Measurements from ENCODE around the gene SPAG17. TPM values are rescaled to one million over a fixed set of nuclear protein-coding genes. Genes with fewer than 3 reads are reported as not detected.

Gene SPAG17
- total RNA-seq, 1 experiment from 2014 or later = not detected

DNA sequence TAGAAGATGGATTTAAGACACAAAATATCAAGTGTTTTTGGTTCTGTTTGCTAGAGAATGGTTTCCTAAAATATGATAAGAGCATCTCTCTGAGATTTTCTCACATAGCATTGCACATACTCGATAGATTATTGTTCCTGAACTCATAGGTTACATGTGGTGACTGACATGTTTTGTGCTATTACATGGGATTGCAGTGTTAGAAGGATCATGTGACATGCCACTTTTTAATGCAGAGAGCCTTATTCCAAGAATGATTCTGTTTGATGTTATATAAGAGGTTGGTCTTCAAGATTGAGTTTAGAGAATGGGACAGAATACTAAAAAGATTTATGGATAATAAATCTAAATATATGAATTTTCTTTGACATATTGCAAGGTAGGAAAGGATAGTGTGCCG, 34.4 kb upstream of the SPAG17 start:
- TF ChIP-seq EZH2 (IDR thresholded peaks at IDR 0.05; ENCODE audit: borderline replicate concordance, low read depth, low read length, poor library complexity, severe bottlenecking) = no peak
- TF ChIP-seq, protein P1, sequence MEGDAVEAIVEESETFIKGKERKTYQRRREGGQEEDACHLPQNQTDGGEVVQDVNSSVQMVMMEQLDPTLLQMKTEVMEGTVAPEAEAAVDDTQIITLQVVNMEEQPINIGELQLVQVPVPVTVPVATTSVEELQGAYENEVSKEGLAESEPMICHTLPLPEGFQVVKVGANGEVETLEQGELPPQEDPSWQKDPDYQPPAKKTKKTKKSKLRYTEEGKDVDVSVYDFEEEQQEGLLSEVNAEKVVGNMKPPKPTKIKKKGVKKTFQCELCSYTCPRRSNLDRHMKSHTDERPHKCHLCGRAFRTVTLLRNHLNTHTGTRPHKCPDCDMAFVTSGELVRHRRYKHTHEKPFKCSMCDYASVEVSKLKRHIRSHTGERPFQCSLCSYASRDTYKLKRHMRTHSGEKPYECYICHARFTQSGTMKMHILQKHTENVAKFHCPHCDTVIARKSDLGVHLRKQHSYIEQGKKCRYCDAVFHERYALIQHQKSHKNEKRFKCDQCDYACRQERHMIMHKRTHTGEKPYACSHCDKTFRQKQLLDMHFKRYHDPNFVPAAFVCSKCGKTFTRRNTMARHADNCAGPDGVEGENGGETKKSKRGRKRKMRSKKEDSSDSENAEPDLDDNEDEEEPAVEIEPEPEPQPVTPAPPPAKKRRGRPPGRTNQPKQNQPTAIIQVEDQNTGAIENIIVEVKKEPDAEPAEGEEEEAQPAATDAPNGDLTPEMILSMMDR (conservative IDR thresholded peaks at IDR 0.05; ENCODE audit: low read depth, low read length) = no peak
- Histone ChIP-seq H3K36me3 (ENCODE audit: insufficient read depth, low read length, poor library complexity, severe bottlenecking) (no peaks in the 10 kb centered on the region), H3K9me3 (ENCODE audit: low read depth, low read length, poor library complexity, severe bottlenecking) (no peaks in the 10 kb centered on the region), H3K27ac (ENCODE audit: low read depth, low read length, poor library complexity, severe bottlenecking) (no peak overlapping the region), H3K4me1 (ENCODE audit: insufficient read depth, low read length, poor library complexity, severe bottlenecking) (peaks cover 18% of the 10 kb centered on the region), H3K27me3 (replicated peaks; ENCODE audit: insufficient read depth, low read depth, low read length, poor library complexity) (no peaks in the 10 kb centered on the region), H3K4me3 (ENCODE audit: low read depth, low read length, poor library complexity, severe bottlenecking) (no peak overlapping the region)
- intact Hi-C loops (cut with micrococcal nuclease; ENCODE audit: unreplicated experiment) = no loop called here
- POLR2A ChIA-PET (ENCODE audit: low non-redundant PET) = no interaction called here
- BruUV-seq (replicated peaks) = no TSS peak
- DNase-seq (ENCODE audit: low spot score) = no peak
- CTCF ChIA-PET = no interaction called here

DNA sequence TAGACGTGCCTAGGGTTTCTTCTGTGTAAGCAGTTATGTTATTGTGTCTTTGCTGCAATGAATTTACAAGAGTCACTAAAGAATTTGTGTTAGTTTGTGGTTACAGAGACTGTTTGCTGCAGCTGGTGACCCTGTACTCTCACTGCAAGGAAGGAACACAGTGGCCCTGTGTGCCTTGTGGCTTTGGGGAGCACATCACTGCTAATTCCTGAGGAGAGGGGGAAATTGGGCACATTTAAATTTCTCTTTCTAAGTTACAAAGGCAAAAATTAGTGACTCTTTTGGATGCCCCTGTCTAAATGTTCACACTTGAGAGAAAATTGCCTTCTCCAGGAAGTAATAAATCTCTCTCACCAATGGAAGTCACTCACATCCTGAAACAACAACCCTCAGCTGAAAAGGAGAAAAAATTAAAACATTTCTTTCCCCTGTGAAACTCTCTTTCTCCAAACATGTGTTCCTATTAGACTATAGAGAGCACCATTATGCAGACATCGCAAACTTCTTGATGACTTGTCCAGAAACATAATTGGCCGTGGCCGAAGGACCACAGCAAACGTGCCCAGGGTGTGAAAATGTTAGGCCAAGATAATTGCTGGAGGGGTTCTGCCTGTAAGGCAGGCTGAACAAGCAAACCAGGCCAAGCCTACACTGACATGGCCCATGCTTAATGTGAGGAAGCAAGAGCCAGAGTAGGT, 32.3 kb upstream of the SPAG17 start:
- Histone ChIP-seq H3K4me3 (ENCODE audit: low read depth, low read length, poor library complexity, severe bottlenecking) (no peak overlapping the region), H3K27ac (ENCODE audit: low read depth, low read length, poor library complexity, severe bottlenecking) (no peak overlapping the region), H3K9me3 (ENCODE audit: low read depth, low read length, poor library complexity, severe bottlenecking) (no peaks in the 10 kb centered on the region), H3K36me3 (ENCODE audit: insufficient read depth, low read length, poor library complexity, severe bottlenecking) (no peaks in the 10 kb centered on the region), H3K27me3 (replicated peaks; ENCODE audit: insufficient read depth, low read depth, low read length, poor library complexity) (no peaks in the 10 kb centered on the region), H3K4me1 (ENCODE audit: insufficient read depth, low read length, poor library complexity, severe bottlenecking) (peaks cover 18% of the 10 kb centered on the region)
- POLR2A ChIA-PET (ENCODE audit: low non-redundant PET) = no interaction called here
- intact Hi-C loops (cut with micrococcal nuclease; ENCODE audit: unreplicated experiment) = no loop called here
- DNase-seq (ENCODE audit: low spot score) = peak; percentile 70
- BruUV-seq (replicated peaks) = no TSS peak
- CTCF ChIA-PET = no interaction called here
- TF ChIP-seq, protein P1 (conservative IDR thresholded peaks at IDR 0.05; ENCODE audit: low read depth, low read length) = no peak
- no peak for TF ChIP-seq EZH2 (IDR thresholded peaks at IDR 0.05; ENCODE audit: borderline replicate concordance, low read depth, low read length, poor library complexity, severe bottlenecking)

DNA sequence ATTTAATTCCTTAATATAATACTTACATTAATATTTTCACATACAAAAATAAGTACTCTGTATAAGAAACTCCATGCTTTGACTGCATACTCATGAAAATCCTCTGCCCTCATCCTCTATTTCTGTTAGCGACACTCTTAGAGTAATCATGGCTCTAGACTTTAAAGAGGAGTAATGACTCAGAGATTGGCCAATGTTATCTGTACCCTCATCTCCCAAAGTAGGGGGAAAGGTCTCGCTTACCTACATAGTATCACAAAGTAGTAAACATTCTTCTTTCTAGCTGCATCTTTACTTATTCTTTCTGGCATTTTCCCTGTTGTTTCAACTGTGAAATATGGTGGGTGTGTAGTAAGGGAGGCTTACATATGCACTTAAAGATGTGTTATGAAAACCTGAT, 29.8 kb upstream of the SPAG17 start:
- no peaks in the 10 kb centered on the region for H3K36me3 ChIP-seq (ENCODE audit: insufficient read depth, low read length, poor library complexity, severe bottlenecking)
- TF ChIP-seq, protein P1 (conservative IDR thresholded peaks at IDR 0.05; ENCODE audit: low read depth, low read length) = no peak
- no peak for TF ChIP-seq EZH2 (IDR thresholded peaks at IDR 0.05; ENCODE audit: borderline replicate concordance, low read depth, low read length, poor library complexity, severe bottlenecking)
- ChIA-PET POLR2A (ENCODE audit: low non-redundant PET) (no interaction called here), CTCF (no interaction called here)
- H3K27me3 ChIP-seq (replicated peaks; ENCODE audit: insufficient read depth, low read depth, low read length, poor library complexity) = no peaks in the 10 kb centered on the region
- H3K4me1 ChIP-seq (ENCODE audit: insufficient read depth, low read length, poor library complexity, severe bottlenecking) = peaks cover 18% of the 10 kb centered on the region
- no peaks in the 10 kb centered on the region for H3K9me3 ChIP-seq (ENCODE audit: low read depth, low read length, poor library complexity, severe bottlenecking)
- intact Hi-C loops (cut with micrococcal nuclease; ENCODE audit: unreplicated experiment) = no loop called here
- no TSS peak for BruUV-seq (replicated peaks)
- DNase-seq (ENCODE audit: low spot score) = no peak
- H3K27ac ChIP-seq (ENCODE audit: low read depth, low read length, poor library complexity, severe bottlenecking) = no peak overlapping the region
- H3K4me3 ChIP-seq (ENCODE audit: low read depth, low read length, poor library complexity, severe bottlenecking) = no peak overlapping the region
